Measurements from ENCODE around the gene PLK2. TPM values are rescaled to one million over a fixed set of nuclear protein-coding genes. Genes with fewer than 3 reads are reported as not detected.

Gene PLK2
- total and polyA plus RNA-seq, 9 of the 15 experiments (the other 6 are each of a cell fraction or from before 2014, with no cell fraction given) = 0.58 TPM; not detected in 8

GRCh38 chr5:58446024-58446423, 13.9 kb downstream of the PLK2 start:
- FAIRE-seq (no peak), DNase-seq (ENCODE audit: extremely low read depth in 1 of 4, low spot score in 3 of 4) (no peak), ATAC-seq (no peak)
- Histone ChIP-seq H3K4me2 (ENCODE audit: insufficient read depth, low read length) (no peak overlapping the region), H3K27me3 (ENCODE audit: control insufficient read depth in 2 of 2, insufficient read depth in 2 of 2, low read length in 2 of 2) (no peaks in the 10 kb centered on the region), H3K36me3 (ENCODE audit: control insufficient read depth, insufficient read depth, low read length) (no peaks in the 10 kb centered on the region), H3K9me1 (ENCODE audit: control insufficient read depth, insufficient read depth, low read length) (no peaks in the 10 kb centered on the region), H3K79me2 (ENCODE audit: control insufficient read depth, insufficient read depth, low read length) (no peaks in the 10 kb centered on the region), H3K4me1 (replicated peaks in 1 of 2; ENCODE audit: control insufficient read depth in 2 of 2, insufficient read depth in 2 of 2, low read length in 2 of 2) (no peaks in the 10 kb centered on the region), H3K27ac (ENCODE audit: extremely low read depth, low read depth, low read length) (no peak overlapping the region), H2AFZ (ENCODE audit: low read depth, low read length) (no peak overlapping the region), H4K20me1 (replicated peaks; ENCODE audit: control insufficient read depth, insufficient read depth, low read length) (no peaks in the 10 kb centered on the region), H3K9ac (ENCODE audit: insufficient read depth in 1 of 2, low read depth in 2 of 2, low read length in 2 of 2) (no peak overlapping the region), H3K4me3 (no peak overlapping the region), H3K9me3 (replicated peaks; ENCODE audit: control insufficient read depth, insufficient read depth, low read depth, low read length) (no peaks in the 10 kb centered on the region)
- TF ChIP-seq CHD1 (IDR thresholded peaks at IDR 0.05; ENCODE audit: low read length) = no peak
- peak; percentile 50 for TF ChIP-seq NFYB (IDR thresholded peaks at IDR 0.05; ENCODE audit: extremely low read depth, insufficient read length)
- no TSS peak for BruUV-seq (replicated peaks)
- in situ Hi-C loops (cut with MboI) = no loop called here
- WGBS (ENCODE audit: insufficient coverage, low coverage, missing lambda C conversion rate) = 28% methylated on average over 10 of the region's 10 CpGs
- intact Hi-C loops (cut with micrococcal nuclease) = no loop called here
- POLR2A ChIA-PET = no interaction called here
- CTCF ChIA-PET (ENCODE audit: low intra/inter-chr PET ratio) = no interaction called here

DNA sequence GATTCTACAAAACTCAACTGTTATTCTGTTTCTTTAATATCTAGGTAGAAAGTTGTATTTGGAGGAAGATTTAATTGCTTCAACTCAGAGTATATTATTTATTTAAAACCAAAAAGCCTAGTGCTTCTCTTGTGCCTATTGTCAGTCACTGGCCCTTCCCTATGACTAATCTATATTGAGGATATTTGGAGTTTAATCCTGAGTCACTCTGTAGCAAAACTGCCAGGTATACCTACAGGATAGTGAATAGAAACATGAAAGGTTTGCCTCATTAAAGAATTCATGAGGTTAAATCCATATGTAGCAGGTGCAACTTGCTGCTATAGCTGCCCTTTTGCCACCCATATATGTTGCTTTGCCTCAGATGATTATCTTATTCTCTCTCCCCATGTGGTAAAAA, 15.1 kb downstream of the PLK2 start:
- ATAC-seq (no peak), DNase-seq (ENCODE audit: extremely low read depth in 1 of 4, low spot score in 3 of 4) (no peak), FAIRE-seq (no peak)
- H3K36me3 ChIP-seq (ENCODE audit: control insufficient read depth, insufficient read depth, low read length) = no peaks in the 10 kb centered on the region
- CTCF ChIA-PET (ENCODE audit: low intra/inter-chr PET ratio) = no interaction called here
- no peak overlapping the region for H3K9ac ChIP-seq (ENCODE audit: insufficient read depth in 1 of 2, low read depth in 2 of 2, low read length in 2 of 2)
- H3K79me2 ChIP-seq (ENCODE audit: control insufficient read depth, insufficient read depth, low read length) = no peaks in the 10 kb centered on the region
- in situ Hi-C loops (cut with MboI) (no loop called here), intact Hi-C loops (cut with micrococcal nuclease) (no loop called here)
- H3K4me3 ChIP-seq = no peak overlapping the region
- no peak overlapping the region for H3K4me2 ChIP-seq (ENCODE audit: insufficient read depth, low read length)
- POLR2A ChIA-PET = no interaction called here
- no peak overlapping the region for H3K27ac ChIP-seq (ENCODE audit: extremely low read depth, low read depth, low read length)
- H3K9me3 ChIP-seq (replicated peaks; ENCODE audit: control insufficient read depth, insufficient read depth, low read depth, low read length) = no peaks in the 10 kb centered on the region
- no TSS peak for BruUV-seq (replicated peaks)
- H3K9me1 ChIP-seq (ENCODE audit: control insufficient read depth, insufficient read depth, low read length) = no peaks in the 10 kb centered on the region
- no peaks in the 10 kb centered on the region for H3K4me1 ChIP-seq (replicated peaks in 1 of 2; ENCODE audit: control insufficient read depth in 2 of 2, insufficient read depth in 2 of 2, low read length in 2 of 2)
- no peaks in the 10 kb centered on the region for H3K27me3 ChIP-seq (ENCODE audit: control insufficient read depth in 2 of 2, insufficient read depth in 2 of 2, low read length in 2 of 2)
- no peaks in the 10 kb centered on the region for H4K20me1 ChIP-seq (replicated peaks; ENCODE audit: control insufficient read depth, insufficient read depth, low read length)
- H2AFZ ChIP-seq (ENCODE audit: low read depth, low read length) = no peak overlapping the region
- TF ChIP-seq ZC3H8 (IDR thresholded peaks at IDR 0.05) (no peak), SMAD4 (CRISPR knock-in tag; conservative IDR thresholded peaks at IDR 0.05) (no peak), ZNF592 (IDR thresholded peaks at IDR 0.05) (no peak), JUN (IDR thresholded peaks at IDR 0.05; ENCODE audit: borderline replicate concordance, low read depth, low read length) (no peak), JUN (CRISPR knock-in tag; IDR thresholded peaks at IDR 0.05; ENCODE audit: borderline replicate concordance) (no peak), PHF8 (IDR thresholded peaks at IDR 0.05; ENCODE audit: borderline replicate concordance, low read length) (no peak), ZNF316 (IDR thresholded peaks at IDR 0.05) (no peak), ZNF518B (CRISPR knock-in tag; IDR thresholded peaks at IDR 0.05) (no peak)
